ENCODE measurements around the gene RBM5. TPM values are rescaled to one million over a fixed set of nuclear protein-coding genes. Genes with fewer than 3 reads are reported as not detected.

The RBM5 gene
- total RNA-seq, 1 donor from 2014 or later: 231 TPM

Other genes starting within 250 kb of the RBM5 start
- 4.2 TPM for gene TRAIP, start 232.4 kb upstream of the RBM5 start, total RNA-seq
- gene CAMKV, start 219.0 kb upstream of the RBM5 start, total RNA-seq: not detected
- 2.7 TPM for gene MST1R, start 185.0 kb upstream of the RBM5 start, total RNA-seq
- 9.2 TPM for gene MON1A, start 159.1 kb upstream of the RBM5 start, total RNA-seq
- 148 TPM for gene RBM6, start 148.8 kb upstream of the RBM5 start, total RNA-seq
- gene SEMA3F, start 66.4 kb downstream of the RBM5 start, total RNA-seq: 29.3 TPM
- gene GNAT1, start 102.7 kb downstream of the RBM5 start, total RNA-seq: not detected
- 2.5 TPM for gene SLC38A3, start 116.4 kb downstream of the RBM5 start, total RNA-seq
- gene GNAI2, start 147.3 kb downstream of the RBM5 start, total RNA-seq: 313 TPM
- 390 TPM for gene SEMA3B, start 180.2 kb downstream of the RBM5 start, total RNA-seq
- 2.0 TPM for gene LSMEM2, start 190.2 kb downstream of the RBM5 start, total RNA-seq
- 51.2 TPM for gene IFRD2, start 203.5 kb downstream of the RBM5 start, total RNA-seq
- gene HYAL3, start 210.5 kb downstream of the RBM5 start, total RNA-seq: 1.5 TPM
- gene NAA80, start 210.5 kb downstream of the RBM5 start, total RNA-seq: 20.7 TPM
- 19.4 TPM for gene HYAL1, start 214.7 kb downstream of the RBM5 start, total RNA-seq
- gene HYAL2, start 233.8 kb downstream of the RBM5 start, total RNA-seq: 48.8 TPM
- gene TUSC2, start 239.3 kb downstream of the RBM5 start, total RNA-seq: 17.7 TPM

All from sciatic nerve (tissue), 1 donor.